Measurements from ENCODE around the gene KTI12. TPM values are rescaled to one million over a fixed set of nuclear protein-coding genes. Genes with fewer than 3 reads are reported as not detected.

Gene KTI12
- total and polyA plus RNA-seq, 2 donors (not counting 3 experiments of a cell fraction or from before 2014, with no cell fraction given), result 10.0 to 12.7 TPM

- Histone ChIP-seq H3K27me3 (ENCODE audit: control insufficient read depth in 2 of 2, insufficient read depth in 2 of 2, low read length in 2 of 2) (peaks cover 12 to 16% of the 10 kb centered on the region in 2 experiments), H3K4me1 (ENCODE audit: control insufficient read depth, extremely low read depth, insufficient read depth, low read length) (no peaks in the 10 kb centered on the region), H3K9me1 (replicated peaks; ENCODE audit: control insufficient read depth, extremely low read depth, insufficient read depth, low read length) (no peaks in the 10 kb centered on the region), H3K27ac (ENCODE audit: insufficient read depth, low read depth, low read length) (no peak overlapping the region), H3K9ac (replicated peaks; ENCODE audit: extremely low read depth, insufficient read depth, low read length) (no peak overlapping the region), H3K4me2 (ENCODE audit: insufficient read depth, low read length) (no peak overlapping the region), H3K9me3 (replicated peaks; ENCODE audit: control insufficient read depth, insufficient read depth, low read length) (no peaks in the 10 kb centered on the region), H3K4me3 (replicated peaks in 1 of 3; ENCODE audit: insufficient read depth in 1 of 3, low read depth in 1 of 3, low read length in 3 of 3) (no peak overlapping the region), H4K20me1 (replicated peaks; ENCODE audit: control insufficient read depth, extremely low read depth, insufficient read depth, low read length) (no peaks in the 10 kb centered on the region), H3K79me2 (ENCODE audit: control insufficient read depth, insufficient read depth, low read length) (no peaks in the 10 kb centered on the region), H3K36me3 (ENCODE audit: control insufficient read depth in 2 of 2, extremely low read depth in 1 of 2, insufficient read depth in 2 of 2, low read length in 2 of 2) (no peaks in the 10 kb centered on the region), H2AFZ (ENCODE audit: low read depth, low read length) (no peak overlapping the region)
- intact Hi-C loops (cut with micrococcal nuclease), result loop anchor here (5.0 kb wide), 1 partner anchor 189 kb away; no protein-coding TSS in a partner anchor
- POLR2A ChIA-PET, result no interaction called here
- CTCF ChIA-PET, result no interaction called here
- BruUV-seq (replicated peaks), result no TSS peak
- TF ChIP-seq GATA2 (IDR thresholded peaks at IDR 0.05; ENCODE audit: insufficient read depth, insufficient read length, low read depth, low read length) (peak; percentile 46), CTCF (IDR thresholded peaks at IDR 0.05; ENCODE audit: extremely low read depth in 1 of 2, insufficient read depth in 1 of 2, low read depth in 1 of 2, low read length in 2 of 2) (no peak)
- dilution Hi-C loops (cut with MboI; ENCODE audit: extremely low pct_ligation_motif_present, low sequenced_read_pairs), result no loop called here
- FAIRE-seq (no peak), DNase-seq (ENCODE audit: low read depth, low spot score) (no peak)
These were observed 45.4 kb downstream of the KTI12 start for GRCh38 chr1:51988254-51988653.

- Histone ChIP-seq H4K20me1 (replicated peaks; ENCODE audit: control insufficient read depth, extremely low read depth, insufficient read depth, low read length) (no peaks in the 10 kb centered on the region), H3K27ac (ENCODE audit: insufficient read depth, low read depth, low read length) (no peak overlapping the region), H3K9me3 (replicated peaks; ENCODE audit: control insufficient read depth, insufficient read depth, low read length) (no peaks in the 10 kb centered on the region), H3K4me3 (replicated peaks in 1 of 3; ENCODE audit: insufficient read depth in 1 of 3, low read depth in 1 of 3, low read length in 3 of 3) (no peak overlapping the region), H3K27me3 (ENCODE audit: control insufficient read depth in 2 of 2, insufficient read depth in 2 of 2, low read length in 2 of 2) (peaks cover 0 to 5% of the 10 kb centered on the region in 2 experiments), H3K4me2 (ENCODE audit: insufficient read depth, low read length) (no peak overlapping the region), H3K9ac (replicated peaks; ENCODE audit: extremely low read depth, insufficient read depth, low read length) (no peak overlapping the region), H3K79me2 (ENCODE audit: control insufficient read depth, insufficient read depth, low read length) (no peaks in the 10 kb centered on the region), H3K9me1 (replicated peaks; ENCODE audit: control insufficient read depth, extremely low read depth, insufficient read depth, low read length) (no peaks in the 10 kb centered on the region), H3K36me3 (ENCODE audit: control insufficient read depth in 2 of 2, extremely low read depth in 1 of 2, insufficient read depth in 2 of 2, low read length in 2 of 2) (no peaks in the 10 kb centered on the region), H3K4me1 (ENCODE audit: control insufficient read depth, extremely low read depth, insufficient read depth, low read length) (no peaks in the 10 kb centered on the region), H2AFZ (ENCODE audit: low read depth, low read length) (no peak overlapping the region)
- FAIRE-seq, result no peak
- dilution Hi-C loops (cut with MboI; ENCODE audit: extremely low pct_ligation_motif_present, low sequenced_read_pairs), result no loop called here
- ChIA-PET POLR2A (no interaction called here), CTCF (no interaction called here)
- DNase-seq (ENCODE audit: low read depth, low spot score), result no peak
- TF ChIP-seq CTCF (IDR thresholded peaks at IDR 0.05; ENCODE audit: extremely low read depth in 1 of 2, insufficient read depth in 1 of 2, low read depth in 1 of 2, low read length in 2 of 2), result no peak
- TF ChIP-seq FOS (IDR thresholded peaks at IDR 0.05; ENCODE audit: borderline replicate concordance, insufficient read depth, low read length), result no peak
- no TSS peak for BruUV-seq (replicated peaks)
- intact Hi-C loops (cut with micrococcal nuclease), result loop anchor here (5.0 kb wide), 1 partner anchor 191 kb away; no protein-coding TSS in a partner anchor
These were observed 46.9 kb downstream of the KTI12 start for GRCh38 chr1:51986718-51987117.
